Activated B cell treated with CpG ODN at 0.5 μM for 24 hours (primary cell): ENCODE results near the gene ING5. TPM values are rescaled to one million over a fixed set of nuclear protein-coding genes. Genes with fewer than 3 reads are reported as not detected.

Experiments
- ATAC-seq: fragments of 200-7000 bp; cut with Tn5 transposase; one replicate; pipeline ENCODE4 v1.10.0; 2021; ENCODE audit warnings: low read depth, mild to moderate bottlenecking, moderate library complexity
- CTCF ChIA-PET: fragments of 350-600 bp; sonication (Branson Sonifier 250); formaldehyde crosslinking; loops from one replicate; lab custom pipeline; 2021; ENCODE audit warnings: antibody characterized with exemption; lab: Charles Lee
- POLR2A ChIA-PET: fragments of 350-600 bp; sonication (Branson Sonifier 250); formaldehyde crosslinking; loops from one replicate; lab custom pipeline; 2021; ENCODE audit warnings: antibody characterized with exemption; lab: Charles Lee
- DNase-seq: peaks from one replicate; pipeline ENCODE4 v3.0.0; 2022
- H3K27ac Mint-ChIP-seq: one replicate; pipeline ENCODE4 v1.8.0; 2020; ENCODE audit warnings: mixed read lengths
- H3K27me3 Mint-ChIP-seq: one replicate; pipeline ENCODE4 v1.8.0; 2021; ENCODE audit warnings: mixed read lengths
- H3K36me3 Mint-ChIP-seq: one replicate; pipeline ENCODE4 v1.8.0; 2021; ENCODE audit warnings: low read depth, mixed read lengths
- H3K4me1 Mint-ChIP-seq: one replicate; pipeline ENCODE4 v1.8.0; 2021; ENCODE audit warnings: mixed read lengths
- H3K4me3 Mint-ChIP-seq: one replicate; pipeline ENCODE4 v1.8.0; 2020; ENCODE audit warnings: mild to moderate bottlenecking, mixed read lengths
- H3K9me3 Mint-ChIP-seq: one replicate; pipeline ENCODE4 v1.8.0; 2020; ENCODE audit warnings: mixed read lengths
- CTCF ChIP-seq: fragments of 200-600 bp; IDR thresholded peaks from one replicate; pipeline ENCODE4 v1.8.0; 2022; ENCODE audit warnings: antibody characterized with exemption, mild to moderate bottlenecking
- intact Hi-C: fragments of 100-400 bp; cut with micrococcal nuclease; formaldehyde crosslinking; loops from one replicate; pipeline ENCODE4 v1.15.1; 2024
- total RNA-seq: library from RNA; stranded (reverse); gene quantifications from 2 replicates; pipeline ENCODE4 v1.2.3, GENCODE V29; 2022

ING5 gene
- total RNA-seq, 1 donor from 2014 or later: 61.1 TPM

- peaks cover 3% of the 10 kb centered on the region for H3K9me3 Mint-ChIP-seq
- ATAC-seq (no peak), DNase-seq (no peak)
- intact Hi-C loops: no loop called here
- CTCF ChIA-PET: no interaction called here
- no peak for TF ChIP-seq CTCF
- H3K27me3 Mint-ChIP-seq: no peaks in the 10 kb centered on the region
- H3K27ac Mint-ChIP-seq: no peak overlapping the region
- no peaks in the 10 kb centered on the region for H3K4me1 Mint-ChIP-seq
- POLR2A ChIA-PET: interaction anchor here (0.7 kb wide), 1 partner anchor 478 kb away, joined by 3 read pairs; no protein-coding TSS in a partner anchor
- H3K36me3 Mint-ChIP-seq: peaks cover 9% of the 10 kb centered on the region
- no peak overlapping the region for H3K4me3 Mint-ChIP-seq
Measured at GRCh38 chr2:241764275-241765241, 62.7 kb downstream of the ING5 start.

GRCh38 chr2:241767464-241768250, 65.8 kb downstream of the ING5 start:
- no peak overlapping the region for H3K4me3 Mint-ChIP-seq
- intact Hi-C loops: no loop called here
- H3K27ac Mint-ChIP-seq: no peak overlapping the region
- POLR2A ChIA-PET: no interaction called here
- TF ChIP-seq CTCF: no peak
- ATAC-seq (no peak), DNase-seq (no peak)
- no peaks in the 10 kb centered on the region for H3K27me3 Mint-ChIP-seq
- no peaks in the 10 kb centered on the region for H3K36me3 Mint-ChIP-seq
- peaks cover 12% of the 10 kb centered on the region for H3K4me1 Mint-ChIP-seq
- CTCF ChIA-PET: no interaction called here
- no peaks in the 10 kb centered on the region for H3K9me3 Mint-ChIP-seq

GRCh38 chr2:241768251-241768711, 66.4 kb downstream of the ING5 start:
- intact Hi-C loops: no loop called here
- ATAC-seq (no peak), DNase-seq (no peak)
- peaks cover 14% of the 10 kb centered on the region for H3K4me1 Mint-ChIP-seq
- H3K4me3 Mint-ChIP-seq: no peak overlapping the region
- no peaks in the 10 kb centered on the region for H3K36me3 Mint-ChIP-seq
- no peak for TF ChIP-seq CTCF
- H3K27ac Mint-ChIP-seq: no peak overlapping the region
- ChIA-PET POLR2A (no interaction called here), CTCF (no interaction called here)
- H3K9me3 Mint-ChIP-seq: no peaks in the 10 kb centered on the region
- H3K27me3 Mint-ChIP-seq: no peaks in the 10 kb centered on the region

- POLR2A ChIA-PET: no interaction called here
Measured at GRCh38 chr2:241768850-241769249, 67.0 kb downstream of the ING5 start.

More at GRCh38 chr2:241768850-241769249, 67.0 kb downstream of the ING5 start:
- H3K27me3 Mint-ChIP-seq: no peaks in the 10 kb centered on the region
- no peak for ATAC-seq
- DNase-seq: no peak
- intact Hi-C loops: no loop called here
- CTCF ChIA-PET: no interaction called here
- no peak overlapping the region for H3K27ac Mint-ChIP-seq
- TF ChIP-seq CTCF: no peak
- H3K9me3 Mint-ChIP-seq: no peaks in the 10 kb centered on the region
- H3K36me3 Mint-ChIP-seq: no peaks in the 10 kb centered on the region
- peaks cover 14% of the 10 kb centered on the region for H3K4me1 Mint-ChIP-seq
- H3K4me3 Mint-ChIP-seq: no peak overlapping the region
